ENCODE measurements around the gene IMMT.
"Not testable (repeated sequence)": the region's sequence is repeated elsewhere in the genome, so short reads cannot be mapped to it uniquely, and the experiment has no call there.

IMMT gene

DNA sequence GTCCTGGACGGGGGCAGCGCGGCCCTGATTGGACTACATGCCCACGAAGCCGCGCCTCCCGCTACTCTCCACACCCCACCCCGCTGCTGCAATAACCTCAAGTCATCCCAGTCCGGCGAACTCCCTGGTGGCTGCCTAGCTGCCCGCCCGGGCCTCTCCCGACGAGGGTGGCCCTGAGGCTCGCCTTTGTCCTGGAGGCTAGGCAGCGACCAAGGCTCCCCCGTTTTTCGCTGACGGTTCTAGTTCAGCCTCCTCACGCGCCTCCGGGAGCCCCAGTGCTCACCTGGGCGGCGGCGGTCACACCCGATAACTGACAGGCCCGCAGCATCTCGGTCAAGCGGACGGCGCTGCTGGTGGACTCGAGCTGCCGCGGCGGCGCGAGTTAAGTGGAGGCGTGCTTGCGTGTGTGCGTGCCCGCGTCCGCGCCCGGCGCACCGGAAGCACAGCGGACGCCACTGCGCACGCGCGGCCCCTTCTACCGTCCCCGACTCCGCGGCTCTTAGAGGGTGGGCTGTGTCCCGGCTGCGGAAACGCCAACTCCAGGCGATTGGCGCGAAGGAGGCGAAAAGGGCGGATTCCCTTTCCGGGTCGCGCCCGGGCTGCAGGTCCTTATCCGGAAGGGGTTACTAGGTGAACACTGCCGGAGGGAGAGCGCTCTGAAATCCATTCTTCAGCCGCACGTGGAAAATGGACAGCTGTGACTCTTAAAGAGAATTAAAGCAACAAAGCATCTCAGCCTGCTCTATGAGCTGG lies at the start of gene IMMT:
Gene IMMT, minus strand, starts transcription at position 408 of the 753 bp plus-strand sequence. Its CDS starts 80 bp downstream, at position 328.
- in situ Hi-C loops (cut with MboI; ENCODE audit: low pct_unique_long_range_greater_than_20kb, low sequenced_read_pairs, unreplicated experiment): no loop called here
- TF ChIP-seq, protein P1, sequence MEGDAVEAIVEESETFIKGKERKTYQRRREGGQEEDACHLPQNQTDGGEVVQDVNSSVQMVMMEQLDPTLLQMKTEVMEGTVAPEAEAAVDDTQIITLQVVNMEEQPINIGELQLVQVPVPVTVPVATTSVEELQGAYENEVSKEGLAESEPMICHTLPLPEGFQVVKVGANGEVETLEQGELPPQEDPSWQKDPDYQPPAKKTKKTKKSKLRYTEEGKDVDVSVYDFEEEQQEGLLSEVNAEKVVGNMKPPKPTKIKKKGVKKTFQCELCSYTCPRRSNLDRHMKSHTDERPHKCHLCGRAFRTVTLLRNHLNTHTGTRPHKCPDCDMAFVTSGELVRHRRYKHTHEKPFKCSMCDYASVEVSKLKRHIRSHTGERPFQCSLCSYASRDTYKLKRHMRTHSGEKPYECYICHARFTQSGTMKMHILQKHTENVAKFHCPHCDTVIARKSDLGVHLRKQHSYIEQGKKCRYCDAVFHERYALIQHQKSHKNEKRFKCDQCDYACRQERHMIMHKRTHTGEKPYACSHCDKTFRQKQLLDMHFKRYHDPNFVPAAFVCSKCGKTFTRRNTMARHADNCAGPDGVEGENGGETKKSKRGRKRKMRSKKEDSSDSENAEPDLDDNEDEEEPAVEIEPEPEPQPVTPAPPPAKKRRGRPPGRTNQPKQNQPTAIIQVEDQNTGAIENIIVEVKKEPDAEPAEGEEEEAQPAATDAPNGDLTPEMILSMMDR (IDR thresholded peaks at IDR 0.05; ENCODE audit: extremely low read depth, insufficient read depth, missing control alignments): no peak
- DNase-seq (ENCODE audit: low spot score): peak; percentile 92

DNA sequence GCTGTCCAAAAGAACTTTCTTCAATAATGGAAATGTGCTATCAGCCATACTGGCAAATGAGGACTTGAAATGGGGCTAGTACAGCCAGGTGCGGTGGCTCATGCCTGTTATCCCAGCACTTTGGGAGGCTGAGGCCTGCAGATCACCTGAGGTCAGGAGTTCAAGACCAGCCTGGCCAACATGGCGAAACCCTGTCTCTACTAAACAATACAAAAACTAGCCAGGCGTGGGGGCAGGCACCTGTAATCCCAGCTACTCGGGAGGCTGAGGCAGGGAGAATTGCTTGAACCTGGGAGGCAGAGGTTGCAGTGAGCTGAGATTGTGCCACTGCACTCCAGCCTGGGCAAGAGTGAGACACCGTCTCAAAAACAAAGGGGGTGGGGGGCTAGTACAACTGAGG lies 49.5 kb upstream of the IMMT start:
- in situ Hi-C loops (cut with MboI; ENCODE audit: low pct_unique_long_range_greater_than_20kb, low sequenced_read_pairs, unreplicated experiment); DNase-seq (ENCODE audit: low spot score): not testable (repeated sequence)

DNA sequence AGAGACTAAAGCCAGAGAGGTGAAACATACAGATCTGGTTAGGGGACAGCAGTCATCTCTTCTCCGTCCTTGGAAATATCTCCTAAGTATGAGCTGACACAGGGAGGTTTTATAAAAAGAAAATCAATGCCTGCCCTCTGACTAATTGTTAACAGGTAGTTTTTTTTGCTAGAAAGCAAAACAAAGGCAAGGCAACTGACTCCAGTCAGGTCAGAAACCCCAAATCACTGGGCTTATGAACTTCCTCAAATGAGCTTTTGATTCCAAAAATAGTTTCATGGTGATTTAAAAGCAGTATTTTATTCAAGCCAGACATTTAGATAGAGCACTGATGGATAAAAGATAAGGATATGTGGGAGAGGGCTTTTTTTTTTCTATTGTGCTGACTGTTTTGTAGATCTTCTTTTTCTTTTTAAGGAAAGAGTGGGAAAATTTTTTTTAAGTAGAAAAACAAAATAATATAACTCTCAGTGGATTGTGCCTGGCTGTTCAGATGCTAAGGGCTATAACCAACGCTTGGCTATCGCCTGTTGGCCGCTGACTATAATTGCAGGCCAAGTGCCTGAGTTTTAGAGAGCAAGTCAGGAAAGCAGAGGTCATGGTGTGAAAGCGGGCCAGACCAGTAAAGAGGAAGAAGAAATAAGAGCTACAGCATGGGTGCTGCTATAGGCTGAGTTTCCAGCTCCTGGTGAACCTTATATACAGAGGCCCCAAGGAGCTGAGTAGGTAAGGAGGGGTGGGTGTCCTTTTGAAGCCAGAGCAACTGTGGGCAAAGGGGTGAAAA lies 48.9 kb upstream of the IMMT start:
- in situ Hi-C loops (cut with MboI; ENCODE audit: low pct_unique_long_range_greater_than_20kb, low sequenced_read_pairs, unreplicated experiment): no loop called here
- DNase-seq (ENCODE audit: low spot score): peak; percentile 52
- TF ChIP-seq, protein P1 (IDR thresholded peaks at IDR 0.05; ENCODE audit: extremely low read depth, insufficient read depth, missing control alignments): no peak

DNA sequence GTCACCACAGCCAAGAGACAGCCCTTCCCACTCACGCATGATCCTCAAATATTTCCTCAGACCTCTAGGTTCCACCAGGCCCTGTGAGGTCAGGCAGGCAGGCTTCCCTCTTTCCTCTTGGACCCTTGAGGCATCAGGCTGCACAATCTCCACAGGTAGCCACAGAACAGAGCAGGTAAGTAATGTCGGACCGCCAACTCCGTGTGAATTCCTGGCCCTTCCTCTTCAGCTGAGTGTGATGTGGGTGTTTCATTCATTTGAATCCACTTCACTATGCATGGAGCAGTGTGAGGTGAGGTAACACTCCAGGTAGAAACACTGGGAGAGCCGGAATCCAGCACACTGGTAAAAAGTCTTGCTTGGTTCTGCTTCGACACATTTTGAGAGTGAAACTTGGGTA lies 48.0 kb upstream of the IMMT start:
- in situ Hi-C loops (cut with MboI; ENCODE audit: low pct_unique_long_range_greater_than_20kb, low sequenced_read_pairs, unreplicated experiment): no loop called here
- TF ChIP-seq, protein P1 (IDR thresholded peaks at IDR 0.05; ENCODE audit: extremely low read depth, insufficient read depth, missing control alignments): no peak
- DNase-seq (ENCODE audit: low spot score): no peak

DNA sequence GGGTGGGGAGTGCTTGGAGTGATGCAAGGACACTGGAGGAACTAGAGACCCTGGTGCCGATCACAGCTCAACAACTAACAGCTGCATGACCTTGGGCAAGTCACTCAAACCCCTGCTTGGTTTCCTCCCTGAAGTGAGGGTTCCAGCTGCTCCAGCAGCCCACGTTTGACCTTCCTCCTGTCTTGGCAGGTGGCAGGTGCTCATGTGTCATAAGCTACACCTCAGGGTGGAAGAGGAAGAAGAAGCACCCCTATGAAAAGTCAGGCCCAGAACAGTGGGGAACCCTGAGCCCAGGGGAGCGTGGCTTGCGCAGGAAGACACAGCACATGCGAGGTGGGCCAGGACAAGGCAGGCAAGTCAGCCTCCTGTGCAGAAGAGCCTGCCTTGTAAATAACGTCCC lies 46.3 kb upstream of the IMMT start:
- no peak for DNase-seq (ENCODE audit: low spot score)
- TF ChIP-seq, protein P1 (IDR thresholded peaks at IDR 0.05; ENCODE audit: extremely low read depth, insufficient read depth, missing control alignments): no peak
- in situ Hi-C loops (cut with MboI; ENCODE audit: low pct_unique_long_range_greater_than_20kb, low sequenced_read_pairs, unreplicated experiment): no loop called here

DNA sequence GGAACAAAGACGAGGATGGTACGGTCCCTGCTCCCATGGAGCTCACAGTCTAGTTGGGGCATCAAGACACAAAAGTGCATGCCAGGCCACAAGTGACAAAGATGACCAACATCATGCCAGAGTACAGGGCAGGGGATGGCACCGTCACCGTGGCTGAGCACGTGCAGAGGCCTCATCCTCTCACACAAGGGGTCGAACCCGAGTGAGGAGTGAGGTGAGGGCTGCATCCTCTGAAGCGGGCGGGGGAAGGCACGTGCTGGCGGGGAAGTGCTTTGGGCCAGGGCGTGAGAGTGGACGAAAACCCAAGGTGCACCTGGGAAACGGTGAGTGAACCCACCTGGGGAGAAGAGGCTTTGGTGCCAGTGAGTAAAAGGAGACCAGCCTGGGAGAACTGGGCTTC lies 45.0 kb upstream of the IMMT start:
- in situ Hi-C loops (cut with MboI; ENCODE audit: low pct_unique_long_range_greater_than_20kb, low sequenced_read_pairs, unreplicated experiment): no loop called here
- TF ChIP-seq, protein P1 (IDR thresholded peaks at IDR 0.05; ENCODE audit: extremely low read depth, insufficient read depth, missing control alignments): no peak
- DNase-seq (ENCODE audit: low spot score): no peak

DNA sequence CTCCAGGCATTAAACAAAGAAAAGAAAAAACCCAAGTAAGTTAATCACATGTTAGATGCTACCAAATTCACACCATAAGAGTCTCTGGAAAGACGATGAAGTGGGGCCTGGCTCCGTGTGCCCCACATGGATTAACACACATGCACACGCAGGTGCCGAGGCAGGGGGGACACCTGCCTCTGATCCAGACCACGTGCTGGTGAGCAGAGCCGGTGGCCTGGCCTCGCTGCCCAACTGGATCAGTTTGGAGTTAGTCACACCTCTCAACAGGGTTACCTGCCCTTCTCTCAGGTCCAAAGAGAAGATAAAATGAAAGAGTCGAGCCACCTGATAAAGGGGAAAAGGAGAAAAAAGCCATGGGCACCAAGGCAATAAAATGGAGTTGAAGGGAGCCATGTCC lies 44.5 kb upstream of the IMMT start:
- in situ Hi-C loops (cut with MboI; ENCODE audit: low pct_unique_long_range_greater_than_20kb, low sequenced_read_pairs, unreplicated experiment): no loop called here
- no peak for DNase-seq (ENCODE audit: low spot score)

More for the DNA sequence above, 44.5 kb upstream of the IMMT start:
- TF ChIP-seq, protein P1 (IDR thresholded peaks at IDR 0.05; ENCODE audit: extremely low read depth, insufficient read depth, missing control alignments): no peak

All from GM13977 (cell line).